CD4-positive, alpha-beta T cell treated with Interferon gamma for 1 hour (primary cell): ENCODE data around the gene MCCC2.
A peak's percentile ranks its signal among the peaks of the same experiment; 100 is the strongest.
"Not testable (repeated sequence)": the region's sequence is repeated elsewhere in the genome, so short reads cannot be mapped to it uniquely, and the experiment has no call there.

Experiments
- DNase-seq: peaks from one replicate; pipeline ENCODE4 v3.0.0-alpha.2; 2020

MCCC2 gene

GRCh38 chr5:71586941-71587765, at the start of gene MCCC2:
Gene MCCC2, plus strand, starts transcription at chr5:71587340. Its CDS starts 86 bp downstream, at chr5:71587426.
- peak; percentile 96 for DNase-seq

GRCh38 chr5:71537687-71538086, 49.5 kb upstream of the MCCC2 start:
- no peak for DNase-seq

- DNase-seq, result not testable (repeated sequence)
Measured at GRCh38 chr5:71550885-71551284, 36.3 kb upstream of the MCCC2 start.

- not testable (repeated sequence) for DNase-seq
Measured at GRCh38 chr5:71551582-71551981, 35.6 kb upstream of the MCCC2 start.

- DNase-seq, result not testable (repeated sequence)
Measured at GRCh38 chr5:71552026-71552749, 35.0 kb upstream of the MCCC2 start.

GRCh38 chr5:71563161-71563560, 24.0 kb upstream of the MCCC2 start:
- no peak for DNase-seq

- DNase-seq, result no peak
Measured at GRCh38 chr5:71564895-71565294, 22.2 kb upstream of the MCCC2 start.

- no peak for DNase-seq
Measured at GRCh38 chr5:71569748-71570509, 17.2 kb upstream of the MCCC2 start.

- not testable (repeated sequence) for DNase-seq
Measured at GRCh38 chr5:71571811-71572210, 15.3 kb upstream of the MCCC2 start.

- DNase-seq, result no peak
Measured at GRCh38 chr5:71573591-71573990, 13.5 kb upstream of the MCCC2 start.

GRCh38 chr5:71575588-71575987, 11.6 kb upstream of the MCCC2 start:
- not testable (repeated sequence) for DNase-seq

GRCh38 chr5:71576241-71576640, 10.9 kb upstream of the MCCC2 start:
- no peak for DNase-seq

GRCh38 chr5:71577839-71578238, 9.3 kb upstream of the MCCC2 start:
- DNase-seq, result not testable (repeated sequence)

GRCh38 chr5:71582945-71583584, 4.1 kb upstream of the MCCC2 start:
- DNase-seq, result no peak

GRCh38 chr5:71586052-71586940, 844 bp upstream of the MCCC2 start:
- DNase-seq, result no peak

GRCh38 chr5:71587766-71588532, 809 bp downstream of the MCCC2 start:
- DNase-seq, result no peak

GRCh38 chr5:71588533-71588885, 1.4 kb downstream of the MCCC2 start:
- no peak for DNase-seq

GRCh38 chr5:71589903-71590302, 2.8 kb downstream of the MCCC2 start:
- DNase-seq, result no peak

GRCh38 chr5:71591100-71591499, 4.0 kb downstream of the MCCC2 start:
- DNase-seq, result no peak

- DNase-seq, result no peak
Measured at GRCh38 chr5:71596169-71596568, 9.0 kb downstream of the MCCC2 start.

GRCh38 chr5:71597001-71597400, 9.9 kb downstream of the MCCC2 start:
- DNase-seq, result no peak
